ENCODE results near the gene BGLAP. TPM values are rescaled to one million over a fixed set of nuclear protein-coding genes. Genes with fewer than 3 reads are reported as not detected.
A peak's percentile ranks its signal among the peaks of the same experiment; 100 is the strongest.

BGLAP gene
- total RNA-seq, 4 donors from 2014 or later = 0.29 to 4.2 (median 0.90) TPM; not detected in 1

DNA sequence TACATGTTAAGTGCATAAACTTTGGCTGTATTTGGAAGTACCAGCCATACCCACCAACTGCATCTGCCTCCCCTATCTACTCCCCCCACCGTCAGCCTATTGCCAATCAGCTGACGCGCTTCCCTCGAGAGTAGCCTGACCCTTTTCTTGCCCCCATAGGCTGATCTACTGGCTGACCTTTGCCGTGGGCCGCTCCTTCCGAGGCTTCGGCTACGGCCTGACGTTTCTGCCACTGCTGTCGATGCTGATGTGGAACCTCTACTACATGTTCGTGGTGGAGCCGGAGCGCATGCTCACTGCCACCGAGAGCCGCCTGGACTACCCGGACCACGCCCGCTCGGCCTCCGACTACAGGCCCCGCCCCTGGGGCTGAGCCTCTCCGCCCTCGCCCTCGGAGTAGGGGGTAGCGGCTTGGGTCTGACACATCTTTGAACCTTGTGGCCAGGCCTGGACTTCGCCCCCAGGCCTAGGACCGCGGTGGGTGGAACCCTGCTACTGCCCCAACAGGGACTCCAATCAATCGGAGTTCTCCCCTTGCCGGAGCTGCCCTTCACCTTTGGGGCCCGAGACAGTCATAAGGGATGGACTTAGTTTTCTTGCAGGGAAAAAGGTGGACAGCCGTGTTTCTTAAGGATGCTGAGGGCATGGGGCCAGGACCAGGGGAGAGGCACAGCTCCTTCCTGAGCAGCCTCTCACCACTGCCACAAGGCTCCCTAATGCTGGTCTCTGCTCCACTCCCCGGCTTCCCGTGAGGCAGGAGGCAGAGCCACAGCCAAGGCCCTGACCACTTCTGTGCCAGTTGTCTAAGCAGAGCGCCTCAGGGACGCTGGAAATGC is 49.5 kb downstream of the BGLAP start:
- H3K4me1 ChIP-seq = peaks cover 0 to 17% of the 10 kb centered on the region in 2 donors
- intact Hi-C loops (cut with DNase I; ENCODE audit: low total_unique reads) = no loop called here

More for the DNA sequence above, 49.5 kb downstream of the BGLAP start:
- Histone ChIP-seq H3K9me3 (no peaks in the 10 kb centered on the region), H3K27ac (peak overlapping the region; percentile 89 to 91), H3K36me3 (no peaks in the 10 kb centered on the region), H3K4me3 (peak overlapping the region; percentile 43 to 56), H3K27me3 (no peaks in the 10 kb centered on the region)
- DNase-seq = peak; percentile 88 to 89
- TF ChIP-seq CTCF (IDR thresholded peaks at IDR 0.05) = no peak
- peak; percentile 44 to 54 for TF ChIP-seq POLR2A (IDR thresholded peaks at IDR 0.05)

Small RNAs within 50 kb of the gene (small RNA-seq; reads per million reads assigned to genes)
- not detected for gene RF00568

Other genes starting within 250 kb of the BGLAP start
- gene SSR2, start 221.2 kb upstream of the BGLAP start, total RNA-seq = 100 to 1,000 TPM in 3 of 4 donors, 10 to 100 TPM in 1; 97.6 to 474 (median 227) TPM
- gene UBQLN4, start 188.4 kb upstream of the BGLAP start, total RNA-seq = 10 to 100 TPM in 2 of 4 donors, 1 to 10 TPM in 2; 2.6 to 47.0 (median 12.8) TPM
- gene LAMTOR2, start 187.4 kb upstream of the BGLAP start, total RNA-seq = 10 to 100 TPM; 17.3 to 97.6 (median 38.1) TPM
- 1 to 10 TPM in 2 of 4 donors, not detected in 2; 5.0 to 5.5 TPM for gene RAB25, start 181.0 kb upstream of the BGLAP start, total RNA-seq
- 10 to 100 TPM in 1 of 4 donors, 1 to 10 TPM in 1, under 1 TPM in 2; 0.29 to 13.3 (median 2.0) TPM for gene MEX3A, start 159.7 kb upstream of the BGLAP start, total RNA-seq
- 100 to 1,000 TPM; 245 to 533 (median 373) TPM for gene LMNA, start 127.5 kb upstream of the BGLAP start, total RNA-seq
- gene SEMA4A, start 88.6 kb upstream of the BGLAP start, total RNA-seq = 1 to 10 TPM in 3 of 4 donors, not detected in 1; 3.1 to 8.2 (median 4.1) TPM
- 10 to 100 TPM in 2 of 4 donors, 1 to 10 TPM in 2; 5.9 to 26.9 (median 11.1) TPM for gene SLC25A44, start 48.1 kb upstream of the BGLAP start, total RNA-seq
- gene PMF1, start 29.2 kb upstream of the BGLAP start, total RNA-seq = 10 to 100 TPM; 45.2 to 61.3 (median 46.0) TPM
- 1 to 10 TPM in 2 of 4 donors, under 1 TPM in 1, not detected in 1; 0.51 to 1.2 (median 1.1) TPM for gene PAQR6, start 5.9 kb downstream of the BGLAP start, total RNA-seq
- gene SMG5, start 40.6 kb downstream of the BGLAP start, total RNA-seq = 10 to 100 TPM in 3 of 4 donors, 1 to 10 TPM in 1; 8.8 to 68.8 (median 39.0) TPM
- gene TMEM79, start 42.1 kb downstream of the BGLAP start, total RNA-seq = 1 to 10 TPM in 2 of 4 donors, under 1 TPM in 2; 0.26 to 2.7 (median 1.5) TPM
- gene GLMP, start 53.5 kb downstream of the BGLAP start, total RNA-seq = 10 to 100 TPM; 23.8 to 31.1 (median 27.7) TPM
- gene VHLL, start 57.1 kb downstream of the BGLAP start, total RNA-seq = not detected
- gene CCT3, start 96.1 kb downstream of the BGLAP start, total RNA-seq = 100 to 1,000 TPM; 114 to 267 (median 192) TPM
- not detected for gene TSACC, start 96.3 kb downstream of the BGLAP start, total RNA-seq
- gene RHBG, start 127.0 kb downstream of the BGLAP start, total RNA-seq = under 1 TPM in 1 of 4 donors, not detected in 3; 0.49 TPM

All from uterus (tissue), 4 donors.